ENCODE measurements around the gene GALT. TPM values are rescaled to one million over a fixed set of nuclear protein-coding genes. Genes with fewer than 3 reads are reported as not detected.

Gene GALT
- total and polyA plus RNA-seq, 2 of the 13 experiments (the other 11 are each of a cell fraction or from before 2014, with no cell fraction given), result 40.4 to 46.3 TPM

GRCh38 chr9:34689512-34689911 lies 43.0 kb downstream of the GALT start:
- no peak for DNase-seq (ENCODE audit: low spot score)
- TF ChIP-seq SAFB2 (CRISPR knock-in tag; IDR thresholded peaks at IDR 0.05; ENCODE audit: borderline replicate concordance, low read depth) (no peak), RBAK (CRISPR knock-in tag; IDR thresholded peaks at IDR 0.05) (no peak), ASH2L (IDR thresholded peaks at IDR 0.05; ENCODE audit: insufficient read length, low read depth, low read length) (peak; percentile 29), AHR (CRISPR knock-in tag; IDR thresholded peaks at IDR 0.05) (no peak), ZNF350 (CRISPR knock-in tag; IDR thresholded peaks at IDR 0.05; ENCODE audit: borderline replicate concordance, low read depth) (0 out of 2 replicates have a peak, but pooled peaks have one; percentile 1), ZNF615 (CRISPR knock-in tag; IDR thresholded peaks at IDR 0.05; ENCODE audit: borderline replicate concordance) (no peak), HNRNPL (IDR thresholded peaks at IDR 0.05; ENCODE audit: low read depth, low read length) (no peak), CEBPG (CRISPR knock-in tag; IDR thresholded peaks at IDR 0.05) (no peak), DR1 (CRISPR knock-in tag; IDR thresholded peaks at IDR 0.05) (no peak)
- Histone ChIP-seq H3K27me3 (ENCODE audit: control insufficient read depth in 1 of 2, insufficient read depth in 2 of 2, low read length in 2 of 2) (no peaks in the 10 kb centered on the region), H3K9ac (ENCODE audit: insufficient read depth, low read depth, low read length) (no peak overlapping the region), H3K9me3 (ENCODE audit: low read length) (no peaks in the 10 kb centered on the region), H4K20me1 (ENCODE audit: insufficient read depth, low read length) (no peaks in the 10 kb centered on the region), H3K27ac (ENCODE audit: extremely low read length, insufficient read depth, low read length) (peak overlapping the region; percentile 16), H3K4me2 (ENCODE audit: low read depth, low read length) (peak overlapping the region; percentile 68), H3K36me3 (replicated peaks in 1 of 2; ENCODE audit: control insufficient read depth in 1 of 2, insufficient read depth in 2 of 2, low read length in 2 of 2) (no peaks in the 10 kb centered on the region), H3K4me3 (replicated peaks in 1 of 3; ENCODE audit: insufficient read depth in 1 of 3, low read depth in 2 of 3, low read length in 3 of 3) (peak overlapping the region in 1 of 3 experiments; percentile 36; a peak in 2 of 6 replicates), H2AFZ (ENCODE audit: low read length) (no peak overlapping the region), H3K4me1 (ENCODE audit: insufficient read depth, low read length) (peaks cover 56% of the 10 kb centered on the region), H3K79me2 (ENCODE audit: insufficient read depth, low read length) (no peaks in the 10 kb centered on the region)
- ChIA-PET POLR2A (interaction anchor here (1.1 kb wide), 1 partner anchor 51 kb away, joined by 3 read pairs; the partner anchor contains the start of gene SIGMAR1), CTCF (ENCODE audit: low intra/inter-chr PET ratio, low total read pairs) (no interaction called here)
- 5% methylated on average over 4 of the region's 8 CpGs for WGBS (ENCODE audit: low lambda C conversion rate)
- in situ Hi-C loops (cut with HindIII; ENCODE audit: extremely low pct_ligation_motif_present, low pct_unique_long_range_greater_than_20kb), result no loop called here
- BruUV-seq (replicated peaks), result no TSS peak
- FAIRE-seq, result no peak
- intact Hi-C loops (cut with micrococcal nuclease; ENCODE audit: unreplicated experiment), result no loop called here
- ATAC-seq, result peak; percentile 25

All from HepG2 (cell line).